CD4-positive, alpha-beta T cell treated with Interleukin-15 for 1 hour (primary cell): Measurements from ENCODE around the gene PLEKHA6.

Experiments used
- DNase-seq: peaks from one replicate; pipeline ENCODE4 v3.0.0-alpha.2; 2020

PLEKHA6 gene

DNA sequence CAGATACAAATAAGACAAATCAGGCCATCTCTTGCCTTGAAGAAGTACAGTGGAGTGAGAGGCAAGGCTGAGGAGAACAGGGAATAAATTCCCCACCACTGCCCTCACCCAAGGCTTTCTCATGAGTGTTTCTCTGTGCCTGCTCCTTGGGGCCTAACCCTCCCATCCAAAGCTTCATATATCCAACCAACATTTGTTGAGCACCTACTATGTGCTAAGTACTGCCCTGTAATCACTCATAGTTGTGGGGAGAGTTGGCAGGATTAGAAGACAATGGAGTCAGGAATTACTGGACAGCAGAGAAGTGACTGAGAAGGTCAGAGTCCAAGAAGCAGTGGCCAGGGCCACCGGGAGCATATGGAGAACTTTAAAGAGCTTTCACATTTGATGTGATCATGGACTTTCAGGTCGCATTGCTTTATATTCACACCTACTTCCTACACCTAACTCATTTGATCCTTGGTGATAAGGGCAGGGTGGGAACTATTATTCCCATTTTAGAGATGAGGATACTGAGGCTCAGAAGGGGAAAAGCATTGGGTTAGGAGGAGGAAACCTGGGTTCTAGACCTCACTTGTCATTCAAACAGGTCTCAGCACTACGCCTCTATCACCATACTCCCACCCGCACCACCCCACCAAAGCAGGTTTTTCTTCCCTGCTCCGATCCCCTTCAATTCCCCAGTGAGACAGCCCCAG is 6.4 kb downstream of the PLEKHA6 start:
- no peak for DNase-seq

DNA sequence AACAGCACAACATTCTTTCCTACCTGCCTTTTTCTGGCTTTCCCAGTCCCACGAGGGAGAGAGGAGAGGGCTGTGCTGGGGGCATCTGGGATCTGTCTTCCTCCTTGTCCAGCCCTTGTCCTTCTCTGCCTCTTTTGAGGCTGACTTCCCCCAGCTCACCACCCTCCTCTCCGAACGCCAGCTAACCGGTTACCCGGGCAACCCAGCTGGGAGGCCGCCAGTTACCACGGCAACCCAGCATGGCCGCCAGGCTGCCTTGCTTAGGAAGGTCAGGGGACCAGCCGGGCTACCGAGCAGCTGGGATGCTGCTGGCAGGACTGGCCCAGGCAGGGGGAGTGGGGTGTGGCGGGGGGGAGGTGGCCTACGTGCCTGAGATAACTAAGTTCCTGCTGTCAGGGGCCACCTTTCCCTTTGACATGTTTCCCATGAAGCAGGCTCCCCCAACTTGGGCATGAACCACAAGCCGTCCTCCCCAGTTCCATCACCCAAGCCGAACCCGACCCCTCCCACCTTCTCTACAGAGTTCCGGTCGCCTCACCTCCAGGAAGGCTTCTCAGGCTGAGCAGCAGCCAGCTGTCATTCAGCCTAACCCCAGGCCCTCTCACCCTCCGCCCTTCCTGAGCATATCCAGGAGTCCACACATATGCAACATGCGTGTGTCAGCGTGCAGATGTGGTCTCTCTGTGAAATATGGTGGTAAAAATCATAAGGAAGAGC is 8.7 kb downstream of the PLEKHA6 start:
- no peak for DNase-seq

- DNase-seq: no peak
Measured at GRCh38 chr1:204350312-204350711, 9.4 kb downstream of the PLEKHA6 start.

DNA sequence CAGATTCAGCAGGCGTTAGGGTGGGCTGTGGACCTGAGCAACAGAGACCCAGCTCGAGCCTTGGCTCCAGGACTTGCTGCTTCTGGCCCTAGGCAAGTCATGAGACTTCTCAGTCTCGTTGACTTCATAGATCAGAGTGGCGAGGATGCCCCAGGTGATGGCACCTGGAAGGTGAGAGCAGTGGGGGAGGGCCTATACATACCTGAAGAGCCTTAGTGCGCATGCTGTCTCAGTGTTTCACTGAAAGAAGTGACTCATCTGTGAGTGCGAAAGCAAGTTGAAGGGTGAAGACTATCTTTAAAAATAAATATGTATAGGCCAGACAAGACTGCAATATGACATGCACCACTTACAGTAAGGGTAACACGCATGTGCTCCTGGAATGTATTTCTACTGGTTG is 10.1 kb downstream of the PLEKHA6 start:
- DNase-seq: no peak

DNA sequence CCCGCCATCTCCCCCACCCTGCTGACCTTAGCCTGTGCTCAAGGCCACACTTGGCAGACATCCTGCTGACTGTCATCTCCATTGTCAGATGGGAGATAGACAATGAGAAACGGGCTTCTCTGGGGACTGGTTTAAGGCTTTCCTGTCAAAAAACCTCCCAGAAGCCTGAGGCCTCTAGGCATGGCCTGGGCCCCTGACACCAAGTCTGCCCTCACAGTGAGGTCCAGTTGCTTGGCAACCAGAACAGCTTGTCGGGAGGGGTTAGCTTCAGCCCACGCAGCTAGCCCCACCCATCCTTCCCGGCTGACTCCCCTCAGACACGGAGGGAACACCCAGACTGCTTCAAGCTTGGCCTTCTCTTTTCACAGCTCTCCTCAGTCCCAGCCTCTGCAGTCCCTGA is 11.0 kb downstream of the PLEKHA6 start:
- no peak for DNase-seq

GRCh38 chr1:204348242-204348641 is 11.5 kb downstream of the PLEKHA6 start:
- DNase-seq: no peak

DNA sequence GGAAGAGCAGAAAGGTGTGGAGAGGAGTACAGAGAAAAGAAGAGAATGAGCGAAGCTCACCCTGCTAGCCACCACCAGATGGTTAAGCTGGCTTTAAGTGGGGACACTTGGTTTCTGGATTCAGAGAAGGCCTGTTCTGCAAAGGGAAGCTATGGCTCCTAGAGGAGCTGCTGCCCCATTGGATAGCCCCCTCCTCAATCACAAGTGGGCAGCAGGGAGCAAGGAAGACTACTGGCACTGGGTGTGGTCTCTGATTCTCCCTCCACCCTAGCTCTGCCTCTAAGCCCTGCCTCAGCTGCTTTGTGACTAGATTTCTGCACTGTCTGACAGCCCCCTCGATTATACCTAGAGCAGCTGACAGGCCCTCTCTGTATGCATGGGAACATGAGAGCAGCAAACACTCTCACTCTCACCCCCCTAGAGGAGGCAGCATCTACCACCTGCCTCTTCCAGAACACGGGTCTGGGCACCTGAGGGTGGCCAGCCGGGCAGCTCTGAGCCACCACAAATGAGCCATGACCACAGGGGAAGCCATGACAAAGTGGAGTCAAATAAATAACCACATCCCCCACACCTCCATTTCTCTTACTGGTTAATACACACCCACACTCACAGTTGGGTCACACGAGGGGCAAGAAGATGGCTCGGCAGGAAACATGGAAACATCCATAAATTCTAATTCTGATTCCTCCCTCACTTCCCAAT is 13.6 kb downstream of the PLEKHA6 start:
- no peak for DNase-seq

DNA sequence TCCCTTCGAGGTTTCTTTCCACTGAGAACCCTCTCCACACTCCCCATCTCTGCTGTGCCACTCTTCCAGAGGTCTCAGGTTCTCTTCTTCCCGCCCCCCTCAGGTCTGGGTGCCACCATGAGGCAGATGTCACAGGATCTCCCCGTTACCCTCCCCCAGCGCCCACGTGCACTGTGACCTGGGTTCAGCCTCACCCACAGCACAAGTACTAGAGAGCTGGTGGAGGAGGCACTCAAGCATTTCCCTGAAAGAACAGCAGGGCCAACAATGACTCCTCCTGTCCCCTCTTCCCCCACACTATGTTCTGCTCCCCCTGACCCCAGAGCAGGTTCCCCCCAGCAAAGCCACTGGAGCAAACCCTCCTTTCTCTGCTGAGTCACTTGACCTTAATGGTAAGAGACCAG is 14.3 kb downstream of the PLEKHA6 start:
- DNase-seq: no peak

DNA sequence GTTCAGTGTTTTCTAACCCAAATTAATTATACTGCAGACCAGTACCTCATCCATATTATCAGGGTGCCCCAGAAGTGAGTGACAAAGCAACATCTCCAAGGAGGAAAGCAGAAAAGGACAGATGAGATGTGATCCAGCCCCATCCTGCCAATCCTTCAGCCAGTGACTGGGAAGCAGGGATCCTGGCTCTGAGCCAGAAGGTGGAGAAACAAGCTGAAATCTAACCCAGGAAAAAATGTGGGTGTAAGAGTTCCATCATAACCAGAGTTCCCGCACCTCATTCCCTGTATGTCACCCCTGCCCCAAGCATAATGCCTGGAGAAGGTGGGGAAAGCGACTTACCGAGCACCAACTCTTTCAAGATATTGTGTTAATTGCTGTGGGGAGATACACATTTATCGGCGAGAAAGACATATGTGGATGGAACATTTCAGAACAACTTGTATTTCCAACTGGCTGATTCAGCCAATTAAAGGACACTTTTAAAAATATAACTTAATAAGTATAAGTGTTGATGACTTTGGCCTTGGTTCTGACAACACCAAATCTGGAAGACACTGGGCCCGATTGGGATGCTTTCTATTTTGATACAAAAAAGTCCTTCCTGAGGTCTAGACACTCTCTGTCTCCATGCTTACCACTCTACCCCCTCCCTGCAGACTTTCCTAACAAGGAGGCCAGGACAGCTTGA is 14.9 kb downstream of the PLEKHA6 start:
- DNase-seq: no peak

DNA sequence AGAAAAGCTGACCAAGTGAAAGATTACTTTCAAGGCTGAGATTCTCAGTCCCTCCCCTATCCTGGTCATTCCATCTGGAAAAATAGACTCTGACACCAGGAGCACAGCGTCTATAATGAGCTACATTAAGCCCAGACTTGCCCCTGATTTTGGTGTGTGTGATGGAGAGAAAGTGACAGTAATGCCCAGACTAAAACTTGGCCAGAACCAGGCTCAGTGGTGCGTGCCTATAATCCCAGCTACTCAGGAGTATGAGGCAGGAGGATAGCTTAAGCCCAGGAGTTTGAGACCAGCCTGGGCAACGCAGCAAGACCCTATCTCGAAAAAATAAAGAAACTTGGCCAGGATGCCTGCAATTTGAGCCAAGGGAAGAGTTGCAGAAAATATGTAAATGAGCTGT is 15.9 kb downstream of the PLEKHA6 start:
- DNase-seq: no peak

- DNase-seq: no peak
Measured at GRCh38 chr1:204343247-204343646, 16.5 kb downstream of the PLEKHA6 start.

DNA sequence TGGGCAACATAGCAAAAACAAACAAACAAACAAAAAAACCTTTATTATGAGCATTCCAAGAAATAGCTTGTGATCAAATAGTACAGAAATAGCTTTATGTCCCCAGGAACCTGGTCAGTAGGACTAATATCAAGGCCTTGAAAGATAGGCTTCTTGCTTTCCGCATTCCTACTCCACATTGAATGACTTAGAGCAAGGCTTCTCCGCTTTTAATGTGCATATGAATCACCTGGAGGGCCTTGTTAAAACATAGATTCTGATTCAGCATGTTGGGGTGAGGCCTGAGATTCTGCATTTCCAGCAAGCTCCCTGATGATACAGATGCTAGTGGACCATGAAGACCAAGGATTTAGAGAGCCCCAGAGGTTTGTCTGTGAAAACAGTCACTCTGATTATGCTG is 17.4 kb downstream of the PLEKHA6 start:
- no peak for DNase-seq

GRCh38 chr1:204341380-204341779 is 18.3 kb downstream of the PLEKHA6 start:
- DNase-seq: no peak

DNA sequence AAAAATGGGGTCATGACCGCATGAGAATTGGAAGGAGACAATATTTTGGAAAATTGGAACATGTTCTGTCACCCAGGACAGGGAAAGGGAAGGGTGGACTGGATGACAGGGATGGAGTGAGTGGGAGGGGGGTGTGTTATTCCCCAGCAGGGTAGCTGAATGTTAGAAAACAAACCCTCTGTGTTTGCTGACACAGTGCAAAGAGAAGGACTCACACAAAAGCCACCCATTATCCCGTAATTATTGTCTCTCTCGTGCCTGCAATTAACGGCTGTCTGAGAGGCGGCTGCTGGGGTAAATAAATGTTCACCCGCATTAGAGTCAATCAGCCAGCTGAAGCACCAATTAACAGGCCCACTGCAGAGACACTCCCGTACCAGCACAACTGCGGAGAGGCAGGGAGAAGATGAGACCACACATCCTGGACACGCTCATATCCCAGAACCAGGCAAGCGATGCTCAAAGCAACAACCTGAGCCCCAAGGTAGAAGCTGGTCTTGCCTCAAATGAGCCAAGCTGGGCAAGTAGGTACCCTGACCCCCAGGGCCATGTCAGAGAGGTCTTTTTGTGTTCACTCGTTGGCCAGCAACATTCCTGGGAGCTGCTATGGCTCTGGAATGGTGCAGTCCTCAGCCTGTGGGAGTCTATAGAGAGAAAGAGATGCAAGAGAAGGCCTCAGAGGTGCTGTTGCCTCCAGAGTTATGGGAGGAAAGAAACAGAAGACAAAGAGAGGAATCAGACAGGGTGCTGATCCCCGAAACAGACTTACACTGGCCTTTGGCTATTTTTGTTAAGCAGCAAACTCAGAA is 19.4 kb downstream of the PLEKHA6 start:
- DNase-seq: no peak

DNA sequence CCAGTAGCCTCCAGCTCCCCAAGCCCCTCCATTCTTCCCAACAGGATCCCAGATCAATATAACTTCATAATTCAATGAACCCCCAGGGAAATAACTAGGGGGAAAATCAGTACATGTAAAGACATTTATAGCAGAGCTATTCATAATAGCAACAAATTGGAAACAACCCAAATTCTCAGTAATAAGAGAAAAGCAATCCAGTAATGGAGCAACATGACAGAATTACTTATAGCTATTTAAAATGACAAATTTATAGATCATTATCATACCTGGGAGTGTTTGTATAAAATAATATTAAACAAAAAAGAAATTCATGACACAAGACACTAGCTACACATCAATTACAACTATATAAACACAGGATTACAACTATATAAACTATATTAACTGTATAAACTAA is 20.2 kb downstream of the PLEKHA6 start:
- no peak for DNase-seq

DNA sequence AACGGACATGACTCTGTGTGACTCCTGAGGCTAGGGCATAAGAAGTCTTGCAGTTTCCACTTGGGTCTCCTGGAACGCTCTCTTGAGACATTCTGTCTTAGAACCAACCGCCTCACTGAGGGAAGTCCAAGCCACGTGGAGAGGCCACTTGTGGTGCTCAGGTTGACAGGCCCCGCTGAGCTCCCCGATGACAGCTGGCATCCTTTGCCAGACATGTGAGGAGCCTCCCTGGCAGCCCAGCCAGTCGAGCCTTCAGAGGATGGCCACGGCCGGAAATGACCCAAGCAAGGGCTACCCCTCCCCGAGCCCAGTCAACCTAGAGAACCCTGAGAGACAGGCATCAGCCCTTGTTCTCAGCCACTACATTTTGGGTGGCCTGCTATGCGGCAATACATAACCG is 20.7 kb downstream of the PLEKHA6 start:
- DNase-seq: no peak

- no peak for DNase-seq
Measured at GRCh38 chr1:204338360-204338759, 21.4 kb downstream of the PLEKHA6 start.

DNA sequence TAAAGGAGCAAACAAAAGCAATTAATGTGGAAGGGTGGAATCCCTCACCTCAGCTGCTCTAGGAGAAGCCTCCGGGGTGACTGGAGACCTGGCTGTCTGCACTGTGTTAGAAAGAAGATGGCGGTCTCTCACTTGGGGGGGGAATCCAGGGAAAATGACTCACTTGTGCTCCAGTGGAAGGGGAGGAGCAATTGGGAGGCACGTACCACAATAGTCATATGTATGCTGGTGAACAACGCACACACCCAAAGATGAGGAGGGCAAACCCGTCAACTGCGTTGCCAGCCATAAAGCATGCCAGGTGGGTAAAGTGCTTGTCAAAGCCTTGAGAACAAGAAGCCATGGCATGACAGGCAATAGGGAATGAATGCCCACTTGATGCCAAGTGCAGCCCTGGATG is 22.1 kb downstream of the PLEKHA6 start:
- no peak for DNase-seq

DNA sequence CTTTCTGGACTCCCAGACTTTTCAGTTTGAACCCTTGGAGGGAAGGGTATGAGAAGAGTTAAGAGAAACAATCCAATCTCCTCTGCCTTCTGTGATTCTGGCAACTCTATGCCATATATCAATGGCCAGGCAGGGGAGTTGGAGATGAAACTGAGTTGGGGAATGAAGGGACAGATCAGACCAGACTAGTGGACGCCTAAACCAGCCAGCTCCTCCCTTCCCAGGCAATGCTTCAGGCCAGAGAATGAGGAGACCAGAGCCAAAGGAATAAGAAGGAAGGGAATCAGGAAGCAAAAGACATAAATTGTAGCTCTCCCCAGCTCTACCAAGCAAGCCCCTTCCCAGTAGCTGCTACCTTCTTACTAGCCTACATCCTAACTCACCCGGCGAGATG is 22.7 kb downstream of the PLEKHA6 start:
- DNase-seq: no peak

- DNase-seq: no peak
Measured at GRCh38 chr1:204336421-204337035, 23.2 kb downstream of the PLEKHA6 start.

GRCh38 chr1:204335533-204335932 is 24.2 kb downstream of the PLEKHA6 start:
- no peak for DNase-seq

DNA sequence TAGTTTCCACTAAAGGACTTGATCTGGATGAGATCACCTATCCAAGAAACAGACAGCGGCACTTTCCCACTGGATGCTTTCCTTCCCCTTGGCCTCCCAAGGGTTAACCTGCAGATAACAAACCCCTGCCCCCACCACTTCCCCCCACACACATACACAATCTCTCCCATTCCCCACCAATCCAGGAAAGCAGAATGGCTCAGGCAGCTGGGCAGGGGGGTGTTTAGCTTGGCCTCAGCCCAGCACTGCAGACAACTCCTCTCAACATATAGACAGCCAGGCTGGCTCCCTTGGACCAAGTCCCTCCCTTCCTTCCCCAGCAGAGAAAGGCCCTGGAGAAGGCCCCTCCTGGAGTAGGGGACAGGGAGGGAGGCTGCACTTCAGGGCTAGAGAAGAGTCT is 24.6 kb downstream of the PLEKHA6 start:
- DNase-seq: no peak
